MM.1S (cell line): Measurements from ENCODE around the gene DGKI.

ENCODE experiments used
- DNase-seq: peaks from one replicate; pipeline ENCODE4 v3.0.0-alpha.2; 2015
- H2AFZ ChIP-seq: fragments of 300-600 bp; sonication (generic); 2 replicates; pipeline ENCODE4 v1.6.0; 2016; ENCODE audit warnings: antibody characterized with exemption, low read length
- H3F3A ChIP-seq: fragments of 300-600 bp; sonication (generic); 2 replicates; pipeline ENCODE4 v1.6.1; 2016; ENCODE audit warnings: mild to moderate bottlenecking, antibody characterized with exemption, low read length, moderate library complexity, mixed read lengths; ENCODE audit not compliant: insufficient read depth
- H3K27ac ChIP-seq: fragments of 300-600 bp; sonication (generic); 2 replicates; pipeline ENCODE4 v1.5.1; 2016; ENCODE audit warnings: mild to moderate bottlenecking, low read length
- H3K27me3 ChIP-seq: fragments of 300-600 bp; sonication (generic); replicated peaks from 2 replicates; pipeline ENCODE4 v1.6.0; 2016; ENCODE audit warnings: low read length; ENCODE audit not compliant: insufficient read depth
- H3K36me3 ChIP-seq: fragments of 300-600 bp; sonication (generic); replicated peaks from 2 replicates; pipeline ENCODE4 v1.6.1; 2016; ENCODE audit warnings: mild to moderate bottlenecking, low read length, mixed read lengths; ENCODE audit not compliant: insufficient read depth
- H3K4me1 ChIP-seq: fragments of 300-600 bp; sonication (generic); 2 replicates; pipeline ENCODE4 v1.6.1; 2016; ENCODE audit warnings: low read length, mixed read lengths
- H3K4me2 ChIP-seq: fragments of 300-600 bp; sonication (generic); 2 replicates; pipeline ENCODE4 v1.6.0; 2016; ENCODE audit warnings: low read depth, low read length
- H3K4me3 ChIP-seq: fragments of 300-600 bp; sonication (generic); 2 replicates; pipeline ENCODE4 v1.5.1; 2016; ENCODE audit warnings: low read length, mixed read lengths
- H3K79me2 ChIP-seq: fragments of 300-600 bp; sonication (generic); 2 replicates; pipeline ENCODE4 v1.6.1; 2016; ENCODE audit warnings: mixed run types, low read length, mixed read lengths
- H3K9ac ChIP-seq: fragments of 300-600 bp; sonication (generic); 2 replicates; pipeline ENCODE4 v1.6.1; 2016; ENCODE audit warnings: low read length, mixed read lengths
- H3K9me2 ChIP-seq: fragments of 300-600 bp; sonication (generic); replicated peaks from 2 replicates; pipeline ENCODE4 v1.6.1; 2016; ENCODE audit warnings: mild to moderate bottlenecking, low read length, mixed read lengths; ENCODE audit not compliant: insufficient read depth
- H3K9me3 ChIP-seq: fragments of 300-600 bp; sonication (generic); replicated peaks from 2 replicates; pipeline ENCODE4 v1.6.1; 2016; ENCODE audit warnings: mild to moderate bottlenecking, low read length, mixed read lengths; ENCODE audit not compliant: insufficient read depth
- H4K20me1 ChIP-seq: fragments of 300-600 bp; sonication (generic); 2 replicates; pipeline ENCODE4 v1.6.1; 2016; ENCODE audit warnings: mild to moderate bottlenecking, low read length, moderate library complexity, mixed read lengths; ENCODE audit not compliant: insufficient read depth
- CTCF ChIP-seq: fragments of 300-600 bp; sonication (generic); IDR thresholded peaks from 2 replicates; pipeline ENCODE4 v1.5.1; 2016; ENCODE audit warnings: antibody characterized with exemption, low read length, mixed read lengths
- EZH2 ChIP-seq: fragments of 300-600 bp; sonication (generic); optimal IDR thresholded peaks from 2 replicates; pipeline ENCODE3; 2017; ENCODE audit warnings: low read depth, mild to moderate bottlenecking, antibody characterized with exemption, low read length, mixed read lengths
- EZH2phosphoT487 ChIP-seq: fragments of 300-600 bp; sonication (generic); IDR thresholded peaks from 2 replicates; pipeline ENCODE4 v1.6.1; 2018; ENCODE audit warnings: antibody characterized with exemption, low read length

DGKI gene

GRCh38 chr7:137579913-137580640, 266.7 kb downstream of the DGKI start:
- H2AFZ ChIP-seq: no peak overlapping the region
- no peaks in the 10 kb centered on the region for H3F3A ChIP-seq
- H3K27ac ChIP-seq: no peak overlapping the region
- no peak overlapping the region for H3K4me2 ChIP-seq
- no peaks in the 10 kb centered on the region for H3K36me3 ChIP-seq
- no peaks in the 10 kb centered on the region for H3K9me2 ChIP-seq
- TF ChIP-seq EZH2phosphoT487: no peak
- TF ChIP-seq EZH2: no peak
- H3K79me2 ChIP-seq: no peaks in the 10 kb centered on the region
- H3K9ac ChIP-seq: no peak overlapping the region
- H3K4me3 ChIP-seq: no peak overlapping the region
- H3K9me3 ChIP-seq: no peaks in the 10 kb centered on the region
- no peaks in the 10 kb centered on the region for H3K4me1 ChIP-seq
- no peak for DNase-seq
- no peaks in the 10 kb centered on the region for H4K20me1 ChIP-seq
- H3K27me3 ChIP-seq: no peaks in the 10 kb centered on the region

GRCh38 chr7:137578541-137578940, 268.2 kb downstream of the DGKI start:
- Histone ChIP-seq H3K4me2 (no peak overlapping the region), H3K9me3 (no peaks in the 10 kb centered on the region), H3K27me3 (no peaks in the 10 kb centered on the region), H3K9me2 (no peaks in the 10 kb centered on the region), H3K4me1 (no peaks in the 10 kb centered on the region), H3K9ac (no peak overlapping the region), H3K36me3 (no peaks in the 10 kb centered on the region), H2AFZ (no peak overlapping the region), H3F3A (no peaks in the 10 kb centered on the region), H3K4me3 (no peak overlapping the region), H3K79me2 (no peaks in the 10 kb centered on the region), H4K20me1 (no peaks in the 10 kb centered on the region), H3K27ac (no peak overlapping the region)
- DNase-seq: no peak
- TF ChIP-seq EZH2phosphoT487: no peak
- TF ChIP-seq EZH2: no peak
- TF ChIP-seq CTCF: no peak

GRCh38 chr7:137577184-137577583, 269.6 kb downstream of the DGKI start:
- DNase-seq: no peak
- H3K9me2 ChIP-seq: no peaks in the 10 kb centered on the region
- H4K20me1 ChIP-seq: no peaks in the 10 kb centered on the region
- H2AFZ ChIP-seq: no peak overlapping the region
- H3K9ac ChIP-seq: no peak overlapping the region
- H3K27me3 ChIP-seq: no peaks in the 10 kb centered on the region
- H3K4me1 ChIP-seq: no peaks in the 10 kb centered on the region
- no peak overlapping the region for H3K4me2 ChIP-seq
- no peaks in the 10 kb centered on the region for H3K36me3 ChIP-seq
- no peak overlapping the region for H3K27ac ChIP-seq
- TF ChIP-seq CTCF: no peak
- TF ChIP-seq EZH2phosphoT487: no peak
- no peak for TF ChIP-seq EZH2
- no peak overlapping the region for H3K4me3 ChIP-seq
- no peaks in the 10 kb centered on the region for H3K9me3 ChIP-seq
- H3K79me2 ChIP-seq: no peaks in the 10 kb centered on the region
- no peaks in the 10 kb centered on the region for H3F3A ChIP-seq

GRCh38 chr7:137576481-137576880, 270.3 kb downstream of the DGKI start:
- TF ChIP-seq EZH2: no peak

More at GRCh38 chr7:137576481-137576880, 270.3 kb downstream of the DGKI start:
- no peaks in the 10 kb centered on the region for H3K36me3 ChIP-seq
- no peak overlapping the region for H3K4me3 ChIP-seq
- H3K9ac ChIP-seq: no peak overlapping the region
- no peaks in the 10 kb centered on the region for H3K79me2 ChIP-seq
- H3K4me1 ChIP-seq: no peaks in the 10 kb centered on the region
- H4K20me1 ChIP-seq: no peaks in the 10 kb centered on the region
- H3K4me2 ChIP-seq: no peak overlapping the region
- no peak overlapping the region for H2AFZ ChIP-seq
- no peaks in the 10 kb centered on the region for H3K9me3 ChIP-seq
- no peak for DNase-seq
- H3F3A ChIP-seq: no peaks in the 10 kb centered on the region
- H3K27ac ChIP-seq: no peak overlapping the region
- no peaks in the 10 kb centered on the region for H3K27me3 ChIP-seq
- no peaks in the 10 kb centered on the region for H3K9me2 ChIP-seq
